ENCODE results near the gene DRAXIN.

DNA sequence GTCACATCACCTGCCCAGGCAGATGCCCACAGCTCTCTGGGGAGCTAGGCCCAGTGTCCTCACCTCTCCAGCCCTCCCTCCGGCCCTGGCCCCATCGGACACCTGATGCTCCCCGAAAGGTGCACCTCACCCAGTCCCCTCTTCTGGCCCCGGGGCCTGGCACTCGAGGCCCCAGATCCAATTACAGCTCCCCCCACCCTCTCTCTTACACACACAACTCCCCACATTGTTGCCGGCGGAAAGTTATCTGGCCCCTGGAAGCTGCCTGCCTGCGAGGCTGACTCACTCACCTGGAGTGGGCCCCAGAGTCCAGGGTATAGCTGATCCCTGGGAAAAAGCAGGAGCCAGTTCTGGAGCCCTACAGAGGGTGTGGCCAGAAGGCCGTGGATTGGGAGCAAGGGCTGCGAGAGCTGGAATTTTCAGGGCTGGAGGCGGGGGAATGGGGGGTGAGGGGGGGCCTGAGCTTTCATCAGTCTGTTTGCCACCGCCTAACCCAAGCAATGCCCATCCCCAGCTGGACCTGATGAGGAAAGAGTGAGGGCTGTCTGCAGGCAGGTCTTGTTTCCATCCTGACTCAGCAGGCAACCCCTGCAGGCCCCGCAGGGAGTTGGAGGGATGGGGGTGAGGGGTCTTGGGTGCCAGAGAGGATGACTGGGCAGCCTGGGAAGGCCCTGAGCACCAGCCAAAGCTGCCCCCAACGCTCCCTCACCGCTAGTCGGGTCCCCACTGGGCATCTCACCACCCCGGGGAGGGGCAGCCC is 38.2 kb upstream of the DRAXIN start:
- TF ChIP-seq, protein P1, sequence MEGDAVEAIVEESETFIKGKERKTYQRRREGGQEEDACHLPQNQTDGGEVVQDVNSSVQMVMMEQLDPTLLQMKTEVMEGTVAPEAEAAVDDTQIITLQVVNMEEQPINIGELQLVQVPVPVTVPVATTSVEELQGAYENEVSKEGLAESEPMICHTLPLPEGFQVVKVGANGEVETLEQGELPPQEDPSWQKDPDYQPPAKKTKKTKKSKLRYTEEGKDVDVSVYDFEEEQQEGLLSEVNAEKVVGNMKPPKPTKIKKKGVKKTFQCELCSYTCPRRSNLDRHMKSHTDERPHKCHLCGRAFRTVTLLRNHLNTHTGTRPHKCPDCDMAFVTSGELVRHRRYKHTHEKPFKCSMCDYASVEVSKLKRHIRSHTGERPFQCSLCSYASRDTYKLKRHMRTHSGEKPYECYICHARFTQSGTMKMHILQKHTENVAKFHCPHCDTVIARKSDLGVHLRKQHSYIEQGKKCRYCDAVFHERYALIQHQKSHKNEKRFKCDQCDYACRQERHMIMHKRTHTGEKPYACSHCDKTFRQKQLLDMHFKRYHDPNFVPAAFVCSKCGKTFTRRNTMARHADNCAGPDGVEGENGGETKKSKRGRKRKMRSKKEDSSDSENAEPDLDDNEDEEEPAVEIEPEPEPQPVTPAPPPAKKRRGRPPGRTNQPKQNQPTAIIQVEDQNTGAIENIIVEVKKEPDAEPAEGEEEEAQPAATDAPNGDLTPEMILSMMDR (IDR thresholded peaks at IDR 0.05; ENCODE audit: insufficient read depth, low read length), result no peak
- TF ChIP-seq, protein P2, sequence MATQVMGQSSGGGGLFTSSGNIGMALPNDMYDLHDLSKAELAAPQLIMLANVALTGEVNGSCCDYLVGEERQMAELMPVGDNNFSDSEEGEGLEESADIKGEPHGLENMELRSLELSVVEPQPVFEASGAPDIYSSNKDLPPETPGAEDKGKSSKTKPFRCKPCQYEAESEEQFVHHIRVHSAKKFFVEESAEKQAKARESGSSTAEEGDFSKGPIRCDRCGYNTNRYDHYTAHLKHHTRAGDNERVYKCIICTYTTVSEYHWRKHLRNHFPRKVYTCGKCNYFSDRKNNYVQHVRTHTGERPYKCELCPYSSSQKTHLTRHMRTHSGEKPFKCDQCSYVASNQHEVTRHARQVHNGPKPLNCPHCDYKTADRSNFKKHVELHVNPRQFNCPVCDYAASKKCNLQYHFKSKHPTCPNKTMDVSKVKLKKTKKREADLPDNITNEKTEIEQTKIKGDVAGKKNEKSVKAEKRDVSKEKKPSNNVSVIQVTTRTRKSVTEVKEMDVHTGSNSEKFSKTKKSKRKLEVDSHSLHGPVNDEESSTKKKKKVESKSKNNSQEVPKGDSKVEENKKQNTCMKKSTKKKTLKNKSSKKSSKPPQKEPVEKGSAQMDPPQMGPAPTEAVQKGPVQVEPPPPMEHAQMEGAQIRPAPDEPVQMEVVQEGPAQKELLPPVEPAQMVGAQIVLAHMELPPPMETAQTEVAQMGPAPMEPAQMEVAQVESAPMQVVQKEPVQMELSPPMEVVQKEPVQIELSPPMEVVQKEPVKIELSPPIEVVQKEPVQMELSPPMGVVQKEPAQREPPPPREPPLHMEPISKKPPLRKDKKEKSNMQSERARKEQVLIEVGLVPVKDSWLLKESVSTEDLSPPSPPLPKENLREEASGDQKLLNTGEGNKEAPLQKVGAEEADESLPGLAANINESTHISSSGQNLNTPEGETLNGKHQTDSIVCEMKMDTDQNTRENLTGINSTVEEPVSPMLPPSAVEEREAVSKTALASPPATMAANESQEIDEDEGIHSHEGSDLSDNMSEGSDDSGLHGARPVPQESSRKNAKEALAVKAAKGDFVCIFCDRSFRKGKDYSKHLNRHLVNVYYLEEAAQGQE (IDR thresholded peaks at IDR 0.05; ENCODE audit: insufficient replicate concordance, low read depth), result no peak
